Calu3 (cell line): ENCODE measurements around the gene LGALS12. TPM values are rescaled to one million over a fixed set of nuclear protein-coding genes. Genes with fewer than 3 reads are reported as not detected.

Experiments used
- BruUV-seq: library from RNA; stranded (reverse); fragments of 400-500 nt; replicated peaks from 2 replicates; lab custom pipeline; 2021; lab: Mats Ljungman, UMichigan
- CTCF ChIA-PET: fragments of 300-600 bp; sonication (Branson Sonifier 250); formaldehyde crosslinking; loops from one replicate; lab custom pipeline; 2022; ENCODE audit warnings: antibody characterized with exemption; lab: Charles Lee
- DNase-seq: peaks from one replicate; pipeline ENCODE4 v3.0.0; 2022
- H3K27ac Mint-ChIP-seq: one replicate; pipeline ENCODE4 v1.8.0; 2022; ENCODE audit warnings: mixed read lengths; ENCODE audit not compliant: unreplicated experiment
- H3K27me3 Mint-ChIP-seq: one replicate; pipeline ENCODE4 v1.8.0; 2022; ENCODE audit warnings: mixed read lengths; ENCODE audit not compliant: unreplicated experiment
- H3K36me3 Mint-ChIP-seq: one replicate; pipeline ENCODE4 v1.8.0; 2022; ENCODE audit warnings: mild to moderate bottlenecking, moderate library complexity, mixed read lengths; ENCODE audit not compliant: insufficient read depth, unreplicated experiment
- H3K4me1 Mint-ChIP-seq: one replicate; pipeline ENCODE4 v1.8.0; 2022; ENCODE audit warnings: mild to moderate bottlenecking, low read depth, mixed read lengths; ENCODE audit not compliant: unreplicated experiment
- H3K4me3 Mint-ChIP-seq: one replicate; pipeline ENCODE4 v1.8.0; 2022; ENCODE audit warnings: mild to moderate bottlenecking, low read depth, moderate library complexity, mixed read lengths; ENCODE audit not compliant: unreplicated experiment
- H3K9me3 Mint-ChIP-seq: one replicate; pipeline ENCODE4 v1.8.0; 2022; ENCODE audit warnings: low read depth, mixed read lengths; ENCODE audit not compliant: unreplicated experiment
- intact Hi-C: fragments of 100-400 bp; cut with micrococcal nuclease; formaldehyde crosslinking; loops from one replicate; pipeline ENCODE4 v1.10.0; 2022; ENCODE audit not compliant: unreplicated experiment
- total RNA-seq: library from RNA; stranded (reverse); gene quantifications from 2 replicates; pipeline ENCODE4 v1.2.3, GENCODE V29; 2022
- TF ChIP-seq, protein P1 (sequence below): fragments of 200-600 bp; IDR thresholded peaks from one replicate; pipeline ENCODE4 v1.8.0; 2022; ENCODE audit warnings: antibody characterized with exemption; ENCODE audit not compliant: unreplicated experiment

Gene LGALS12
- total RNA-seq, 1 experiment from 2014 or later, result not detected

DNA sequence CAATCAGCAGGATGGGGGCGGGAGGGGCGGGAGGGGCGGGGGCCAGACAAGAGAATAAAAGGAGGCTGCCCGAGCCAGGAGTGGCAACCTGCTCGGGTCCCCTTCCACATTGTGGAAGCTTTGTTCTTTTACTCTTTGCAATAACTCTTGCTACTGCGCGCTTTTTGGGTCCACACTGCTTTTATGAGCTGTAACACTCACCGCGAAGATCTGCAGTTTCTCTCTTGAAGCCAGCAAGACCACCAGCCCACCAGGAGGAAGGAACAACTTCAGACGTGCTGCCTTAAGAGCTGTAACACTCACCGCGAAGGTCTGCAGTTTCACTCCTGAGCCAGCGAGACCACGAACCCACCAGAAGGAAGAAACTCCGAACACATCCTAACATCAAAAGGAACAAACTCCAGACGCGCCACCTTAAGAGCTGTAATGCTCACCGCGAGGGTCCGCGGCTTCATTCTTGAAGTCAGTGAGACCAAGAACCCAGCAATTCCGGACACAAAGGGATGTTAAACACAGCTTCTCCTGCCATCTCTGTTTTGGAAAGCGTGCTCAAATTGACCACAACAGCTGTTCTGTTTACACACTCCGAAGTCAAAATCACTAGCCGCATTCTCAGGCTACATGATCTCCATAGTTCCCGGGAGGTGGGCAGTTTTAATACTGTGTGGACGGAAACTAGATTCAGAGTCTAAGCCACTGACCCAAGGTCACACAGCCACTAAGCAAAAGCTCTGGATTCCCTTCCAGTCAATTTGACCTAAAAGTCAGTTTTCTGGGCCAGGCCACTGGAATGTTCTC lies 45.4 kb downstream of the LGALS12 start:
- Mint-ChIP-seq H3K27ac (no peak overlapping the region), H3K4me1 (peaks cover 10% of the 10 kb centered on the region), H3K36me3 (peaks cover 5% of the 10 kb centered on the region), H3K4me3 (no peak overlapping the region), H3K27me3 (no peaks in the 10 kb centered on the region), H3K9me3 (no peaks in the 10 kb centered on the region)
- intact Hi-C loops, result no loop called here
- CTCF ChIA-PET, result interaction anchor here (0.8 to 1.4 kb wide), 3 partner anchors 13 to 18 kb away, joined by 3 read pairs; partner anchors contain the start of gene PLAAT4
- TF ChIP-seq, protein P1, sequence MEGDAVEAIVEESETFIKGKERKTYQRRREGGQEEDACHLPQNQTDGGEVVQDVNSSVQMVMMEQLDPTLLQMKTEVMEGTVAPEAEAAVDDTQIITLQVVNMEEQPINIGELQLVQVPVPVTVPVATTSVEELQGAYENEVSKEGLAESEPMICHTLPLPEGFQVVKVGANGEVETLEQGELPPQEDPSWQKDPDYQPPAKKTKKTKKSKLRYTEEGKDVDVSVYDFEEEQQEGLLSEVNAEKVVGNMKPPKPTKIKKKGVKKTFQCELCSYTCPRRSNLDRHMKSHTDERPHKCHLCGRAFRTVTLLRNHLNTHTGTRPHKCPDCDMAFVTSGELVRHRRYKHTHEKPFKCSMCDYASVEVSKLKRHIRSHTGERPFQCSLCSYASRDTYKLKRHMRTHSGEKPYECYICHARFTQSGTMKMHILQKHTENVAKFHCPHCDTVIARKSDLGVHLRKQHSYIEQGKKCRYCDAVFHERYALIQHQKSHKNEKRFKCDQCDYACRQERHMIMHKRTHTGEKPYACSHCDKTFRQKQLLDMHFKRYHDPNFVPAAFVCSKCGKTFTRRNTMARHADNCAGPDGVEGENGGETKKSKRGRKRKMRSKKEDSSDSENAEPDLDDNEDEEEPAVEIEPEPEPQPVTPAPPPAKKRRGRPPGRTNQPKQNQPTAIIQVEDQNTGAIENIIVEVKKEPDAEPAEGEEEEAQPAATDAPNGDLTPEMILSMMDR, result no peak
- no peak for DNase-seq
- no TSS peak for BruUV-seq

GRCh38 chr11:63551889-63552266 lies 46.0 kb downstream of the LGALS12 start:
- intact Hi-C loops, result no loop called here
- no peak overlapping the region for H3K27ac Mint-ChIP-seq
- no TSS peak for BruUV-seq
- DNase-seq, result no peak
- CTCF ChIA-PET, result interaction anchor here (0.6 to 1.4 kb wide), 4 partner anchors 15 to 545 kb away, joined by 3 read pairs; partner anchors contain the start of gene PLAAT4
- H3K27me3 Mint-ChIP-seq, result no peaks in the 10 kb centered on the region
- TF ChIP-seq, protein P1, result no peak
- H3K36me3 Mint-ChIP-seq, result peaks cover 5% of the 10 kb centered on the region
- no peaks in the 10 kb centered on the region for H3K9me3 Mint-ChIP-seq
- H3K4me3 Mint-ChIP-seq, result no peak overlapping the region
- H3K4me1 Mint-ChIP-seq, result peaks cover 10% of the 10 kb centered on the region

- CTCF ChIA-PET, result interaction anchor here (0.6 kb wide), 1 partner anchor 21 kb away, joined by 3 read pairs; no protein-coding TSS in a partner anchor
- no peak for DNase-seq
- Mint-ChIP-seq H3K4me1 (peaks cover 10% of the 10 kb centered on the region), H3K4me3 (no peak overlapping the region), H3K36me3 (peaks cover 5% of the 10 kb centered on the region), H3K27ac (peak overlapping the region; percentile 10), H3K9me3 (no peaks in the 10 kb centered on the region), H3K27me3 (no peaks in the 10 kb centered on the region)
- intact Hi-C loops, result no loop called here
- TF ChIP-seq, protein P1, result no peak
- no TSS peak for BruUV-seq
Observed at GRCh38 chr11:63552921-63553320, 47.0 kb downstream of the LGALS12 start.

GRCh38 chr11:63553759-63554158 lies 47.9 kb downstream of the LGALS12 start:
- Mint-ChIP-seq H3K27me3 (no peaks in the 10 kb centered on the region), H3K36me3 (peaks cover 5% of the 10 kb centered on the region), H3K4me3 (no peak overlapping the region), H3K4me1 (peaks cover 10% of the 10 kb centered on the region), H3K27ac (no peak overlapping the region), H3K9me3 (no peaks in the 10 kb centered on the region)
- CTCF ChIA-PET, result no interaction called here
- intact Hi-C loops, result no loop called here
- DNase-seq, result no peak
- BruUV-seq, result no TSS peak
- TF ChIP-seq, protein P1, result no peak
